Left renal pelvis (tissue), 4 donors: ENCODE results near the gene CFHR3. TPM values are rescaled to one million over a fixed set of nuclear protein-coding genes. Genes with fewer than 3 reads are reported as not detected.
"Not testable (repeated sequence)": the region's sequence is repeated elsewhere in the genome, so short reads cannot be mapped to it uniquely, and the experiment has no call there.

Source experiments
- DNase-seq, 4 donors: peaks; one replicate each; pipeline ENCODE4 v3.0.0-alpha.2; 2013; ENCODE audit warnings: low read depth in 4 of 4, low spot score in 3 of 4
- polyA plus RNA-seq, 4 donors: library from polyadenylated mRNA; unstranded; fragments of 120-200 nt; gene quantifications; one replicate each; pipeline ENCODE4 v1.2.1, GENCODE V29; 2013; ENCODE audit not compliant: insufficient read length in 4 of 4

Gene CFHR3
- 1 to 10 TPM in 1 of 4 donors, under 1 TPM in 3; 0.26 to 1.1 (median 0.47) TPM for polyA plus RNA-seq

- DNase-seq: no peak
Observed at GRCh38 chr1:196774603-196775002, at the start of gene CFHR3. Gene CFHR3 (plus strand): TSS chr1:196774840. CDS start chr1:196774887, 47 bp downstream.

GRCh38 chr1:196732526-196732925 is 42.1 kb upstream of the CFHR3 start:
- DNase-seq: no peak

DNA sequence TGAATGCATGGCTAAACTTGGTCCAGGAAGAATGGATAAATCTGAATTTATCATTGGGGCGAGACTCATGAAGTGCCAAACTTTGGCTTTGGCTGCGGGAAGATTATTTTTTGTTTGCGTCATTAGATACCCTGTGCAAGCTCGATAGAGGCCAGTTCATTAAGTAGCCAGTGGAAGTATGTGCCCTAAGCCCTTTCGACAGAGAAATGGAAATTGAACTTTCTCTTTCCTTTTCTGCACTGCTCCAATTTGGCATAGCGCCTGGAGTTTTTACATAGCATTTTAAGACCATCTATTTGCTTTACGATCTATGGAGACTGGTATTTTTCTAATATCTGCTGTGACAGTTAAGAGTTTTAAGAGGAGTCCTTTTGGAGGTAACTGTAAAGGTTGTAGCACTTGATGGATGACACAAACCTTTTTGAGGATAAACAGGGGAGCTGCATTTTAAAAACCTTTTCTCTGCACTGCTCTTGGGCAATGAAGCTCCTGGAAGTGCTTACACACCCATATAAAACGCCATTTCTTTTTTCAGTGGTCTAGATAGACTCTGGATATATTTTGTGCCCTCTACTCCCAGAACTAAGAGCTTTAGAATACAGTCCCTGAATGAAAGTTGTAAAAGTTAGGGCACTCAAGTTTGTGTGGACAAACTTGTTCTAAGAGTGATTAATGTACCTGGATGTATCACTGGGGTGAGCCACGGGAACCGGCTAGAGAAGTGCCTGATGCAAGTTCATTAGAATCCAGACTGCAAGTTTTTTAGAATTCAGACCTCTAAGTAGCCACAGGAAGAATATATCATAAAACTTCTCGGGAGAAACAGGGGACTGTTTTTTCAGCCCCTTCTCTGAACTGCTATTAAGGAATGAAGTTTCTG is 41.3 kb upstream of the CFHR3 start:
- DNase-seq: no peak

GRCh38 chr1:196734006-196734405 is 40.6 kb upstream of the CFHR3 start:
- DNase-seq: no peak

DNA sequence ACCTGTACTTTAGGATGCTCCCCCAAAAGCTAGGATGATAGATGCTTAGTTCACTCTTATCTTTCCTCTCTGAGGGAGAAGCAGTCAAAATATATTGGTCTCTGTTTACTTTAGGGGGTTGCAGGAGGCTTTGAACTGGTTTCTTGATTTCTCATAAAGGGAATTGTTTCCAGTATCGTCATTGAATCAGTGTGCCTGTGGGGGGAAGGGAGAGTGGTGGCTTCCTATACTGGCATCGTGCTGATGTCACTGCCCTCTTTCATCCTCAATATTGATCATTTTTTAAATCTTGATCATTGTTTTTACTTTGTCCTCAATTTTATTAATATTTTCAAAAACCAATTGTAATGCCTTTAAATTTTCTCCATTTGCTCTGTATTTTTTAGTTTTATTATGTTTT is 40.2 kb upstream of the CFHR3 start:
- no peak for DNase-seq

DNA sequence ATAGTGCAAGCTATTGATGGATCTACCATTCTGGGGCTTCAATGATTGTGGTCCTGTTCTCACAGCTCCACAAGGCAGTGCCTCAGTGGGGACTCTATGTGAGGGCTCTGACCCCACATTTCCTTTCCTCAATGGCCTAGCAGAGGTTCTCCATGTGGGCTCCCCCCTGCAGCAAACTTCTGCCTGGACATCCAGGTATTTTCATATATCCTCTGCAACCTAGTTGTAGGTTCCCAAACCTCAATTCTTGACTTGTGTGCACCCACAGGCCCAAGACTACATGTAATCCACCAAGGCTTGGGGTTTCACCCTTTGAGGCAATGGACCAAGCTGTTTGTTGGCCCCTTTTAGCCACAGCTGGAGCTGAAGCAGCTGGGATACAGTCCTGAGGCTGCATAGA is 35.9 kb upstream of the CFHR3 start:
- DNase-seq: no peak

DNA sequence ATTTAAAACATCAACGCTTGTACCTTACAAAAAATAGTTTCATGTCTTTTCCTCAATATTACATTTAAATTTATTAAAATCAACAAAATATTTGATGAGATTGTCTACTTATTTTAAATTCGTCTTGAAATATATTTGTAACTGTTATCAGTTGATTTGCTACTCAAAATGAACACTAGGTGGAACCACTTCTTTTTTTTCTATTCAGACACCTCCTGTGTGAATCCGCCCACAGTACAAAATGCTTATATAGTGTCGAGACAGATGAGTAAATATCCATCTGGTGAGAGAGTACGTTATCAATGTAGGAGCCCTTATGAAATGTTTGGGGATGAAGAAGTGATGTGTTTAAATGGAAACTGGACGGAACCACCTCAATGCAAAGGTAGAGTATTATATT is 31.4 kb upstream of the CFHR3 start:
- not testable (repeated sequence) for DNase-seq

- DNase-seq: not testable (repeated sequence)
Observed at GRCh38 chr1:196765019-196765740, 9.5 kb upstream of the CFHR3 start.

DNA sequence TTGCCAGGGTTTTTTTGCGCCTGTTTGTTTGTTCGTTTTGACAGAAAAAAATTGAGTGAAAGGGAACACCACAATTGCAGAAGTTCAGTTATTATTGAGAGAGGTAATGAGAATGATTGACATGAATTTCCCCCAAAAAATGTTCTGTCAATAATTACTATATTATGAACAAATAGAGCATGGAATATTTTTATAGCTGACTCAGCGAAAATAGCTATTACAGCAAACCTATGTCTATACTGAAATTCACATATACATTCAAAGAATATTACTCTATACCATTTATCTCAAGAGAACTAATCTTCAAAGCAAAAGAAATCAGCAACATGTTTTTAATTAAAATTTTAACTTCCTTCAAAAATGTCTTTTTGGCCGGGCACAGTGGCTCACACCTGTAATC is 4.8 kb upstream of the CFHR3 start:
- DNase-seq: not testable (repeated sequence)

DNA sequence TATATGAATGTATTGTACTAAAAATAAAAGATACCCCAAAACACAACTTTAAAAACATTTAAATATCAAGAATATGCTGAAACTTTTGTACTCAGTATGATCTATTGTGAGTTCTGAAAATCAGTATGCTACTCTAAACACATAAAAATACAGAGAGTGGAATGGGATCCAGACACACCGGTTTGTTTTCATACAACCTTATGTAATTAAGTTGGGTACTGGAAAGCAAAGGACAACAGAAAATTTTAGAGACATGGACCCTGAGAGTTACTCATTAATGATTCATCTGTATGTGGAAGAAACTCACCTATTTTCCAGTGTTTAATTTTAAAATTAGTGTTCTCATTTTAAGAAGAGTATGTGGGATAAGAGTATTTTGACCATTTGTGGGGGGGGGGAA is 927 bp upstream of the CFHR3 start:
- DNase-seq: no peak

- no peak for DNase-seq
Observed at GRCh38 chr1:196774175-196774574, 465 bp upstream of the CFHR3 start.

GRCh38 chr1:196777603-196778002 is 3.0 kb downstream of the CFHR3 start:
- no peak for DNase-seq

GRCh38 chr1:196779093-196779492 is 4.5 kb downstream of the CFHR3 start:
- DNase-seq: no peak

DNA sequence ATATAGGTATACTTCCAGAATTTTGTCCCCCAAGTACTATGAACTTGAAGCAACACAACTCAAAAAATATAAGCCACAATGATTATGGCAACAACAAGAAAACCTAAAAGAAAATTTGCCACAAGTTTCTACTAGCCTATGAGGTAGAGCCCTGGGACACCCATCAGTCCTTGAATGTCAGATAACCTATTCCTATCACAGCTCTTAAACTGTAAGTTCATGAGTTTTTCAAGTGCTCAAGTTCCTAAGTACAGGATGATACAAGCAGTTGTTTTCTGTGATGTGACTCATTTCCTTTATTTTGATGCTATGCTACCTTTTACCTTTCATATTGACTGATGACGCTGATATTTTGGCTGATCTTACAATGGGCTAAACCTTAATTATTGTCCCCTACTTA is 16.6 kb downstream of the CFHR3 start:
- not testable (repeated sequence) for DNase-seq

DNA sequence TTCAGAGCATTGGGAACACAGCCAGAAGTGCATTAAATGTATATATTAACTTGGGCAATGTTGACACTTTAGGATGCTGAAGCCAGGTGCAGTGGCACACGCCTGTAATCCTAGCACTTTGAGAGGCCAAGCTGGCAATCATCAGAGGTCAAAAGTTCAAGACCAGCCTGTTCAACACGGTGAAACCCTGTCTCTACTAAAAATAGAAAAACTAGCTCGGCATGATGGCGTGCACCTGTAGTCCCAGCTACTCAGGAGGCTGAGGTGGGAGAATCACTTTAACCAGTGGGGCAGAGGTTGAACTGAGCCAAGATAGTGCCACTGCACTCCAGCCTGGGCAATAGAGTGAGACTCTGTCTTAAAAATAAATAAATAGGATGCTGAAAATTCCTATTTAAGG is 19.5 kb downstream of the CFHR3 start:
- not testable (repeated sequence) for DNase-seq

- DNase-seq: no peak
Observed at GRCh38 chr1:196797891-196798290, 23.3 kb downstream of the CFHR3 start.

GRCh38 chr1:196801920-196802319 is 27.3 kb downstream of the CFHR3 start:
- DNase-seq: not testable (repeated sequence)

DNA sequence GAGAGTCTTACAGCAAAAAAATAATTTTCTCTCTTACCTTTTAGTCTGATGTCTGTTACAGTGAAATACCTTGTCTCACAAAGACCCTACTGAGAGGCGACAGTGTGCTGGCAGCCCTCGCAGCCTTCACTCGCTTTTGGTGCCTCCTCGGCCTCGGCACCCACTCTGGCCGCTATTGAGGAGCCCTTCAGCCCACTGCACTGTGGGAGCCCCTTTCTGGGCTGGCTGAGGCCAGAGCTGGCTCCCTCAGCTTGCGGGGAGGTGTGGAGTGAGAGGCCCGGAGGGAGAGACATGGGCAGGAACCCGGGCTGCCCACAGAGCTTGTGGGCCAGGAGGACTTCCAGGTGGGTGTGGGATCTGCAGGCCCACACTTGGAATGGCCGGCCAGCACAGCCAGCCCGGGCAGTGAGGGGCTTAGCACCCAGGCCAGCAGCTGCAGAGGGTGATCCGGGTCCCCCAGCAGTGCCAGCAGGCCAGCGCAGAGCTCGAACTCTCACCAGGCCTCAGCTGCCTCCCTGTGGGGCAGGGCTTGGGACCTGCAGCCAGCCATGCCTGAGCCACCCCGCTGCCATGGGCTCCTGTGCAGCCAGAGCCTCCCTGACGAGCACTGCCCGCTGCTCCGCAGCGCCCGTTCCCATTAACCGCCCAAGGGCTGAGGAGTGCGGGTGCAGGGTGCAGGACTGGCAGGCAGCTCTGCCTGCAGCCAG is 34.0 kb downstream of the CFHR3 start:
- no peak for DNase-seq

DNA sequence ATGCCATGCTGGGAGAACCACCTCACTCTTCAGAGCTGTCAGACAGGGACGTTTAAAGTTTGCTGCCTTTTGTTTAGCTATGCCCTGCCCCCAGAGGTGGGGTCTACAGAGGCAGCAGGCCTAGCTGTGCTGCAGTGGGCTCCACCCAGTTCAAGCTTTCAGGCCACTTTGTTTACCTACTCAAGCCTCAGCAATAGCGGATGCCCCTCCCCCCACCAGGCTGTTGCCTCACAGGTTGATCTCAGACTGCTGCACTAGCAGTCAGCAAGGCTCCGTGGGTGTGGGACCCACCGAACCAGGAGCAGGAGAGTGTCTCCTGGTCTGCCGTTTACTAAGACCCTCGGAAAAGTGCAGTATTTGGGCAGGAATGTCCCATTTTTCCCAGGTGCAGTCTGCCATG is 42.8 kb downstream of the CFHR3 start:
- DNase-seq: not testable (repeated sequence)

GRCh38 chr1:196819531-196819930 is 44.9 kb downstream of the CFHR3 start, which contains the start of gene CFHR1:
Gene CFHR1 (plus strand): TSS chr1:196819731. CDS start chr1:196819845, 114 bp downstream.
- not testable (repeated sequence) for DNase-seq

DNA sequence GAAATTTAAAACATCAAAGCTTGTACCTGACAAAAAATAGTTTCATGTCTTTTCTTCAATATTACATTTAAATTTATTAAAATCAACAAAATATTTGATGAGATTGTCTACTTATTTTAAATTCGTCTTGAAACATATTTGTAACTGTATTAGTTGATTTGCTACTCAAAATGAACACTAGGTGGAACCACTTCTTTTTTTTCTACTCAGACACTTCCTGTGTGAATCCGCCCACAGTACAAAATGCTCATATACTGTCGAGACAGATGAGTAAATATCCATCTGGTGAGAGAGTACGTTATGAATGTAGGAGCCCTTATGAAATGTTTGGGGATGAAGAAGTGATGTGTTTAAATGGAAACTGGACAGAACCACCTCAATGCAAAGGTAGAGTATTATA is 53.2 kb downstream of the CFHR3 start:
- peak in 1 of 4 donors; percentile 3 for DNase-seq
